ENCODE data around the gene NUDT14. TPM values are rescaled to one million over a fixed set of nuclear protein-coding genes. Genes with fewer than 3 reads are reported as not detected.

Gene NUDT14
- total RNA-seq, 1 experiment from 2014 or later, result 65.9 TPM

- H3K27me3 ChIP-seq, result no peaks in the 10 kb centered on the region
- no peak overlapping the region for H3K27ac ChIP-seq
- no peaks in the 10 kb centered on the region for H3K4me1 ChIP-seq
- no peak overlapping the region for H3K4me3 ChIP-seq
- peaks cover 10% of the 10 kb centered on the region for H3K9me3 ChIP-seq (replicated peaks)
- DNase-seq, result no peak
- H3K36me3 ChIP-seq, result peaks cover 31% of the 10 kb centered on the region
Measured at GRCh38 chr14:105139212-105139825, 41.8 kb downstream of the NUDT14 start.

DNA sequence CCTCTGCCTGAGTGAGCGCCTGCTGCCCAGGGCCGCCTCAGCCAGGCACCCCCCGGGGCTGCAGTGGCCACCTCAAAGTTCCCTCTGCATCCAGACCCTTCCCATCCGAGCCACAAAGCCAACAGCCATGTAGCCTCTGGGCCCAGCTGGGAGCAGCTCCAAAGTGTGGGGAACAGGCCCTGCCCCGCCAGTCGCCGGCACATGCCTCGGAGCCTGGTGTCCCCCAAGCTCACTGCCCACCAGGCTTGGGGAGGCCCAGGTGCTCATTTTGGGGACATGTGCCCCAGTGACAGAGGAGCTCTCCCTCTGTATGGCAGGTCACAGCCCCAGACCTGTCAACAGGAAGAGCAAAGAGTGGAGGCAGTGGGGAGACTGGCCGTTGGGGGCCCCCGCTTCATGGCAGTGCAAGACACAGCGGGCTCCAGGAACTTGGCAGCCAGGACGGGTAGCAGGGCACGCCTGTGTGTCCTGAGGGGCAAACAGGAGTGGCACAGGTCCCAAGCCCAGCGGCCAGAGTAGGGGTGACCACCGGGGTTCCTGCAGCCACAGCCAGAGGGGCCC lies 42.5 kb downstream of the NUDT14 start:
- Histone ChIP-seq H3K9me3 (replicated peaks) (peaks cover 11% of the 10 kb centered on the region), H3K36me3 (peaks cover 29% of the 10 kb centered on the region), H3K4me1 (no peaks in the 10 kb centered on the region), H3K27ac (no peak overlapping the region), H3K27me3 (no peaks in the 10 kb centered on the region), H3K4me3 (no peak overlapping the region)
- no peak for DNase-seq

DNA sequence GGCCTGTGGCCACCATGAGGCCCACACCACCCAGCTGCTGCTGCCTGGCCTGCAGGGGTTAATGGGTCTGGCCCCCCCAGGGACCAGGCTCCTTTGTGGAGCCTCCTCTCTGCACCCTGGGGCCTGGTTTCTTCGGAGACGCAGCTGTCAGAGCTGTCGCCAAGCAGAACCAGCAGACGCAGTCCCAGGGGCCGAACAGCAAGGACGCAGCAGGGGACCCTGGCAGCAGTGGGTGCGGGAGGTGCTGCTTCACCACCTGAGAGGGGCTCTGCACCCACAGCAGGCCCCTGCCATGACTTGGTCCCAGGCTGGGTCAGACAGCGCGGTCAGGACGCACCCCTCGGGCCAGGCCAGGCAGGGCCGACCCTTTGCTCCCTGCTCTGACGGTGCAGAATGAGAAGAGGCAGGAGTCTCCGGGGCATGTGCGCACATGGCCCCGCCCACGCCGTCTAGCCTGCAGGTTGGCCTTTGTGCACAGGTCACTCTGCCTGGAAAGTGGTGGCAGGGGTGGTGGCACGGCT lies 43.0 kb downstream of the NUDT14 start:
- Histone ChIP-seq H3K27ac (no peak overlapping the region), H3K36me3 (peaks cover 23% of the 10 kb centered on the region), H3K4me3 (no peak overlapping the region), H3K9me3 (replicated peaks) (peaks cover 11% of the 10 kb centered on the region), H3K4me1 (no peaks in the 10 kb centered on the region), H3K27me3 (no peaks in the 10 kb centered on the region)
- DNase-seq, result no peak

DNA sequence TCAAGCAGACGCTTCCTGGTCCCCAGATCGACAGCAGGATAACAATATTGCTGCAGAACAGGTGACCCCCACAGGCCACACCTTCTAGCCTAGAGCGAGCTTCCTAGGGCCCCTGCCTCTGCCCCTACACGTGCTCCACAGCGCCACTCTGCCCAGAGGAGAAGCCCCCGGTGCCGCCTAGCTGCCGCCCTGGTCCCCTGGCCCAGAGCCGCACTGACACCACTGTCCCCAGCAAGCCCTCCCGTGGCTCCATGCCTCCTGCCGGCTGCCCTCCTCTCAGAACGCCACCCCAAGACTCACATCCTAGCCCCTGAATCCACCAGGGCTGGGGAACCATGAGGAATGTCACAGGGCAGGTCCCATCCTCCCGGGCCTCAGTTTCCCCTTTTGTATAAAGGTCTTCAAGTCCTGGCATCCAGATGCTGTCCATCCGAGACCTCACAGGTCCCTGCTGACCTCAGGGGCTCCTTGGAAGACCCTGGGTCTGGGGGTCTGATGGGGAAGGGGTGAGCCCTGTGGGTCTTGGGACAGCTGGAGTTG lies 43.6 kb downstream of the NUDT14 start:
- Histone ChIP-seq H3K4me3 (no peak overlapping the region), H3K36me3 (peaks cover 21% of the 10 kb centered on the region), H3K4me1 (no peaks in the 10 kb centered on the region), H3K9me3 (replicated peaks) (peaks cover 11% of the 10 kb centered on the region), H3K27ac (no peak overlapping the region), H3K27me3 (no peaks in the 10 kb centered on the region)
- DNase-seq, result no peak

DNA sequence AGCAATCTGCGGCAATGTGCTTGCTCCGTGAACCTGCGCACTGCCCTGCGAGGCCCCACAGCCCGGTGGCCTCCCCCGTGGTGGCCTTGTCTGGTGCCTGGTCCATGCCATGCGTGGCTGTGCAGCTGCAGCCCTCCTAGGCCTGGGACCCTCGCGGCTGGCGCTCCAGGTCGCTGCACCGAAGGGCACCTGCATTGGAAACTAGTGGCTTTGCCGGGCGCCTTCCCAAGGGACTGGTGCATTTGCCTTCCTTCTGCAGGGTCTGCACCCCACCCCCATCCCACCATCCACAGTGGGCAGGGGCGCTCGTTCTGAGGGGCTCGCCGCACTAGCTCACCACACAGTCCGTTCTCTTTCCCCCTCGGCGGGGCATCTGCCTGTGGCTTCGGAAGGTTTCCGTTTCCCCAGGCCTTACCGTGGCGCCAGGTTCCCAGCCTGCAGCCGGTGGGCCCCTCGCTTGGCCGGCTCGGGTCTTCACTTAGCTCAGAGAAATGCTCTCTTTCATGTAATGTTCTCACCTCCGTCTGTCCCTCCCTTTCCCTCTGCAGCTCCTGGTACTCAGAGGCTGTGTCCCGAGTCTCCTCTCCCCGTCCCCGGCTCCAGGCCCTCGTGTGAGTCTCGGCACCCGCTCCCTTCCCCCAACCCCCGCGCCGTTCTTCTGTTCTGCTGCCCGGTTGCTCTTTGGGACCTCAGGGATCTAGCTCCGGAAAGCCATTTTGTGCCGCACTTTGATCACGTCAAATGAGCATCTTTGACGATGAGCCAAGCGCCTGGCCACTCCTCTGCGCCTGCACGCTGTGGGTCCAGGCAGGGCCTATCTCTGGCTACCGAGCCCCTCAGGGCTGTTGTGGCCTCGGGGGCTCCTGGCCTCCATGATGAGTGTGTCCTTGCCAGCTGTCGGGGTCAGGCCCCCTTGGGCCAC lies 44.5 kb downstream of the NUDT14 start:
- no peaks in the 10 kb centered on the region for H3K4me1 ChIP-seq
- H3K27ac ChIP-seq, result no peak overlapping the region
- peaks cover 12% of the 10 kb centered on the region for H3K36me3 ChIP-seq
- no peak for DNase-seq
- H3K27me3 ChIP-seq, result no peaks in the 10 kb centered on the region
- H3K4me3 ChIP-seq, result no peak overlapping the region
- peaks cover 11% of the 10 kb centered on the region for H3K9me3 ChIP-seq (replicated peaks)

- Histone ChIP-seq H3K27ac (no peak overlapping the region), H3K27me3 (no peaks in the 10 kb centered on the region), H3K4me3 (no peak overlapping the region), H3K36me3 (peaks cover 5% of the 10 kb centered on the region; the same call in 1 of the 2 replicates), H3K4me1 (no peaks in the 10 kb centered on the region), H3K9me3 (replicated peaks) (peaks cover 14% of the 10 kb centered on the region)
- no peak for DNase-seq
Measured at GRCh38 chr14:105135700-105136395, 45.3 kb downstream of the NUDT14 start.

DNA sequence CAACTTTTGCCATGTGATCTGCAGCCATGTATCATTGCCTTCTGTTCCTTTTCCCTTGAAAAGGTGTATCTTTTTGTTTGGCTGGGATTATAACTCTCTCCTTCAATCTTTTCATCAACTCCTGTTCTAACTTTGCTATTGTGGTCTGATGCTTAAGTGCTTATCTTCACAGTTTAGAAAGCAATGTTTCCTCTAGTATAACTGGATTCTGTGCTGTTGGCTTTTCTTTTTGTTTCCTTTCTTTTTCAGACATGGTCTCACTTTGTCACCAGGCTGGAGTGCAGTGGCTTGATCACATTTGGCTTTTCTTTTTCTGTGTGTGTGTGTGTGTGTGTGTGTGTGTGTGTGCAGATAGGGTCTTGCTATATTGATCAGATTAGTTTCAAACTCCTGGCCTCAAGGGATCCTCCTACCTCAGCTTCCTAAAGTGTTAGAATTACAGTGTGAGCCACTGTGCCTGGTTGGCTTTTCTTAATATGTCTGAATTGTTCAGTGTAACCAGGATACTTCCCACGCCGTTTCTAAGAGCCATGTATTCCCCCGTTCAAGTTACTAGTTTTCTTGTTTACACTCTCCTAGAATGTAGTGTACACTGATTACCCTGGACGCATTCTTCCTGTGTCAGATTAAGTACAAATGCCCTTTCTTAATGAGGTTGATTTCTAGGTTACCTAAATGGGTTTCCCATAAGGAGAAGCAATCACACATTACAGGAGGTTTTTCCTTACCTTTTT lies 48.0 kb downstream of the NUDT14 start:
- DNase-seq, result no peak
- no peaks in the 10 kb centered on the region for H3K36me3 ChIP-seq
- H3K4me3 ChIP-seq, result no peak overlapping the region
- no peak overlapping the region for H3K27ac ChIP-seq
- H3K9me3 ChIP-seq (replicated peaks), result peaks cover 5% of the 10 kb centered on the region
- H3K27me3 ChIP-seq, result no peaks in the 10 kb centered on the region
- H3K4me1 ChIP-seq, result no peaks in the 10 kb centered on the region

GRCh38 chr14:105131241-105131640 lies 49.9 kb downstream of the NUDT14 start:
- Histone ChIP-seq H3K36me3 (no peaks in the 10 kb centered on the region), H3K27me3 (peaks cover 7% of the 10 kb centered on the region; the same call in 1 of the 2 replicates), H3K9me3 (replicated peaks) (peaks cover 5% of the 10 kb centered on the region), H3K27ac (no peak overlapping the region), H3K4me1 (no peaks in the 10 kb centered on the region), H3K4me3 (no peak overlapping the region)
- no peak for DNase-seq

- H3K9me3 ChIP-seq (replicated peaks), result peaks cover 3% of the 10 kb centered on the region
- DNase-seq, result no peak
- H3K4me3 ChIP-seq, result no peak overlapping the region
- peaks cover 7% of the 10 kb centered on the region; the same call in 1 of the 2 replicates for H3K27me3 ChIP-seq
- no peak overlapping the region for H3K27ac ChIP-seq
- no peaks in the 10 kb centered on the region for H3K4me1 ChIP-seq
- H3K36me3 ChIP-seq, result no peaks in the 10 kb centered on the region
Measured at GRCh38 chr14:105128059-105128458, 53.1 kb downstream of the NUDT14 start.

GRCh38 chr14:105126981-105127329 lies 54.2 kb downstream of the NUDT14 start:
- peaks cover 3% of the 10 kb centered on the region for H3K9me3 ChIP-seq (replicated peaks)
- no peaks in the 10 kb centered on the region for H3K36me3 ChIP-seq
- peaks cover 7% of the 10 kb centered on the region; the same call in 1 of the 2 replicates for H3K27me3 ChIP-seq
- H3K4me1 ChIP-seq, result no peaks in the 10 kb centered on the region
- no peak overlapping the region for H3K4me3 ChIP-seq
- H3K27ac ChIP-seq, result no peak overlapping the region
- DNase-seq, result no peak

DNA sequence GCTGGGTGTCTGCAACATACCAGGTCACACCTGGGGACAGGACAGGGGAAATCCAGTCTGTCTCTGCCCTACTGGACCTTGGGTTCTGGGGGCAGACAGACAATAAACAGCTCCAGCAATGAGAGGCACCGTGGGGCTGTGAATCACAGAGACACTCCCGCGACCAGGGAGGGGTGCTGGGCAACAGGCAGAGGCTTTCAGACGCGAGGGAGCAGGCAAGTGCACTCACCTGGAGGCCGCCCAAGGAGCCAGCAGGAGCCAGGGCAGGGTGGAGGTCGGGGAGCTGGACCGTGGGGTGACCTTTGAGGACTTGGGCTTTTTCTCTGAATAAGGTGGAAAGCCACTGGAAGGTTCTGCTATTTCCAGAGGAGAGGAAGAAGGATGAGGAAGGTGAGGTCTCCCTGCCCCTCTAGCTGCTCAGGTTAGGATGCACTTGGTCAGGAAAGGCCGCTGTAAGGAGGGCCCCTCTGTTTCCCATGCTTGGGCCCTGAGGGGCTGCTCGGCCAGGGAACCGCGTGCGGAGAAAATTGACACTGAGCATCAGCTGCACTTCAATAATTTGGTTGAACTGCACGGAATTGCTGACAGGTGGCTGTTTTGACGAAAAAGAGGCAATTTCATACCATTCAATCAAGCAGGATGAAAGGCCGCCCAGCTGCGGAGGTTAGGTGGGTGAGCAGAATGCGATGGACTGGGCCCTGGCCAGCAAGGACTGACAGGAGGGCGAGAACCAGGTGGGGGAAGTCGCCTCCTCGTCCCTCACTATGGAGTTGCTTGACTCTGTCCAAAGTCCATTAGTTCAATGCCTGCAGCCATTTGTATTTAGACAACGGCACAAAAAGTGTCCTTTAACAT lies 54.8 kb downstream of the NUDT14 start:
- Histone ChIP-seq H3K36me3 (no peaks in the 10 kb centered on the region), H3K27ac (no peak overlapping the region), H3K4me3 (no peak overlapping the region), H3K27me3 (peaks cover 7% of the 10 kb centered on the region; the same call in 1 of the 2 replicates), H3K9me3 (replicated peaks) (peaks cover 3% of the 10 kb centered on the region), H3K4me1 (no peaks in the 10 kb centered on the region)
- no peak for DNase-seq

DNA sequence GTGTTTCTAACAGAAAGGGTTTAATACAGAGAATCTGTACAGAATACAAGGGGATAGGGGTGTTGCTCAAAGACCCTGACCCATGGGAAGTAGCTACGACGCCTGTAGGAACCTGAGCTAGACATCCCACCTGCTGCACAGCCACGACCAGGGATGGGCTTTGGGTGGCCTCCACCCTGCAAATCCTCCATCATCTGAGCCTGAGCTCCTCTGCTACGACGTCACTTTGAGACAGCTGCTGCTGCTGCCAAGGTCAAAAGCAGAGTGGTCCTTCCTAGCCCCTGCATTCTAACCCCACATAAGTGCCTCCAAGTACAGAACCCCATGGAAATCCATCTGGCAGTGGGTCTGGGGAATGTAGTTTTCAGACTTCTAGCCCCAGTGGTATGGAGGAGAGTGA lies 56.3 kb downstream of the NUDT14 start:
- no peak overlapping the region for H3K4me3 ChIP-seq
- H3K27me3 ChIP-seq, result peaks cover 7% of the 10 kb centered on the region; the same call in 1 of the 2 replicates
- no peaks in the 10 kb centered on the region for H3K9me3 ChIP-seq (replicated peaks)
- DNase-seq, result no peak
- H3K27ac ChIP-seq, result no peak overlapping the region
- H3K4me1 ChIP-seq, result no peaks in the 10 kb centered on the region
- H3K36me3 ChIP-seq, result no peaks in the 10 kb centered on the region
